Fibroblast of peridontal ligament (primary cell): ENCODE results near the gene KCNK1.
A peak's percentile ranks its signal among the peaks of the same experiment; 100 is the strongest.

ENCODE experiments used
- DNase-seq: peaks from one replicate; pipeline ENCODE4 v3.0.0-alpha.2; 2010; ENCODE audit errors: extremely low read depth

KCNK1 gene

DNA sequence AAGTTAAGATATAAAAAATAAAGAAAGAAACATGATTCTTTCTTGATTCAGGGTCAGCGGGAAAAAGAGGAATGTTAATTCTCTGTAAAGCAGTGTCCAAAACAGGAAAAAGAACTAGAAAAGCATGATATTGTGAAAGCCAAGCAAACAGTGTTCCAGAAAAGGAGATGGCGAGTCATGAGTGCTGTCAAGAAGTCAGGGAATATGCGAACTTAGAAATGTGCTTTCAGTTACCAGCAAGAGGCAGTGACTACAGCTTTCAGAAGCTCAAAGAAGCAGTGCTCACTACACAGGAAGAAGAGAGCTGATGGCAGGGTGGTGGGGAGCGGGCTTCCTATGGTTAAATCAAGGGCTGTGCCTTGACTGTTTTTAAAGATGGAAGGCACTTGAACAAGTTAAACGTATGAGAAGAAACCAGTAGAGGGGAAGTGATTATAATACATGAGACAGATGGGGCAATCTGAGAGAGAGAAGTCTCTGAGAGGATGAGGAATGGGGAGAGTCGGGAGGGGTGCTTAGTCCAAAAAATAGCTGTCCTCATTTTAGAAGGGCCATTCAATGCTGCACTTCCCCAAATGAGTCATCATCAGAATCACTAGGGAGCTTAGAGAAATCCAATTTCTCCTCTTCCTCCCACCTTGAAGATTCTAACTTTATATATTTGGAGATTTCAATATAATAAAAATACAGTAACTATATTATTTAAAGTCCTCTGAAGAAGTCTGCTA is 90.4 kb downstream of the KCNK1 start:
- DNase-seq, result no peak

- no peak for DNase-seq
Observed at GRCh38 chr1:233704898-233705723, 91.2 kb downstream of the KCNK1 start.

DNA sequence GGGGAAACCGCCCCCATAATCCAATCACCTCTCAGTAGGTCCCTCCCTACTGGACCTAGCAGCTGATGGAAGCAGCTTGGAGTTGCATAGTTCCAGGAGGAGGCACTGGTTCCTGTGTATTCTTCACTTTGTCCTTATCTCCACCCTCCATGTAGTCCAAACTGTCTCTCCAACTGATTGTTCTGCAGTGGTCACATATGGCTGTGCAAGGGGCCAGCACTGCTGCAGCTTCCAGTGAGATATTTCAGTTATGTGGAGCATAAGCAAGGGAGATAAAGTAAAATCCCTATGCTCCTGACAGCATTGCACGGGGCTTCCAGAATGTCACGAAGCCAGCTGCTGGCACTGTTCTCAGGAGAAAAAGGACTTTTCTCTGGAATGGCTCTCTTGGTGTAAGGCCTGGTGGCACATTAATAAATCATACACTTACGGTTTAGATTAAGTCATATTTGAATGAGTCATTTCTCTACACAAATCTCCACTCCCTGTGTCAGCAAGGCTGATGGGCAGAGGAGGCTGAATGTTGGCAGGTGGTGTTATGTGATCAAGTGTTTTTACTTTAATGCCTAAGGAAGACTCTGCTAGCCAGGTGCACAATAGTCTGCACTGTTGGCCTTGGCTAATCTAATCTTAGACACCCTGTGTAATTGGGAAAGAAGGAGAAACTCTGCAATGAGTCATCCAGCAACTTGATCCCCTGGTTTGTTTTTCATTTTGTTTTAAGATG is 93.4 kb downstream of the KCNK1 start:
- DNase-seq, result peak; percentile 2

DNA sequence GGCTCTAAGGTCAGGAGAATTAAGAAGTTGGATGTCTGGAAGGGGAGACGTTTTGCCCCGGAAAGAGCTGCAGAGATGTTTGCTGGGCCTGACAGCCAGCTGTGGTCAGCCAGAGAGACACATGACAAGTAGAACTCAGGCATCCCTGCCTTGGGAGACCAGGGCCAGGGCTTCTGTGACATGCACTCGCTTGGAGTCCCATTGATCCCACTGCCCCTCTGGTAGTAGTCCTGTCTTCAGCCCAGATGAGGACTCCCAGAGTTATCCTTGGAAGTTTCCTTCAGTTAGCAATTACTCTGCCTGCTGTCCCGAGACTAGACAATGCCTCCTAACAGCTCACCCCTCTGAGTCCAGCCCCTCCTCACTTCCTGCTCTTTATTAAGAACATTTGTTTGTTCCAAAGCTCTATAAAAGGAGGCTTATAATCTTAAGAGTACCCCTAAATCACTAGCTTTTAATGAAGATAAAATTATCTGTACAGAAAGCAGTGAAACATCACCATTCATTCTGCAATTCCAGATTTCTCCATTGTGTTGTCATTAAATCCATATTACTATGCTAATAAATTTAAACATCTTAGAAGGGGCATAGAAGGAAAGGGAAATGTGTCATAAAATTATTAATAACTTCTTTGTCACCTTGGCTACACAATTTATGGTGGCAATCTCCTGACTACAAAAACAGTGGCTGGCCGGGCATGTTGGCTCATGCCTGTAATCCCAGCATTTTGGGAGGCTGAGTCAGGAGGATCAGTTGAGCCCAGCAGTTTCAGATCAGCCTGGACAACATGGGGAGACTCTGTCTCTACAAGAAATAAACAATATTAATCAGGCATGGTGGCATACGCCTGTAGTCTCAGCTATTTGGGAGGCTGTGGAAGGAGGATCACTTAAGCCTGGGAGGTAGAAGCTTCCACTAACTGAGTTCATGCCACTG is 94.2 kb downstream of the KCNK1 start:
- DNase-seq, result no peak

GRCh38 chr1:233710031-233710430 is 96.1 kb downstream of the KCNK1 start:
- no peak for DNase-seq

DNA sequence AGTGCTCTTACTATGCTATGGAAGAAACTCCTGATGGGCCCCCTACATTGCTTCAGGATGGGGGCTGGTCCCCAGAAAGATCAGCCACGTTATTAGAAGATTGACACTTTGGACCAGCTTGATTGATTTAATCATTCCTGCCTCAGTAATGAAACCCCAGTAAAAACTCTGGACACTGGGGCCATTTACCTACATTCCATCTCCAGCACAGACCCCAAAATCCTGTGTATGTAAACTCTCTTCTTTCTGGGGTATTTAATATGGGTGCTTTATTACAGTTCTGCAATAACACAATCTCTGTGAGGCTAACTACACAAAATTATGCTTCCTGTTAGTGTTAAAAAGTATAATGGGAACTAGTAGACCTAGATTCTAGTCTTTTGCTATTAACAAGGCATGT is 96.6 kb downstream of the KCNK1 start:
- no peak for DNase-seq

DNA sequence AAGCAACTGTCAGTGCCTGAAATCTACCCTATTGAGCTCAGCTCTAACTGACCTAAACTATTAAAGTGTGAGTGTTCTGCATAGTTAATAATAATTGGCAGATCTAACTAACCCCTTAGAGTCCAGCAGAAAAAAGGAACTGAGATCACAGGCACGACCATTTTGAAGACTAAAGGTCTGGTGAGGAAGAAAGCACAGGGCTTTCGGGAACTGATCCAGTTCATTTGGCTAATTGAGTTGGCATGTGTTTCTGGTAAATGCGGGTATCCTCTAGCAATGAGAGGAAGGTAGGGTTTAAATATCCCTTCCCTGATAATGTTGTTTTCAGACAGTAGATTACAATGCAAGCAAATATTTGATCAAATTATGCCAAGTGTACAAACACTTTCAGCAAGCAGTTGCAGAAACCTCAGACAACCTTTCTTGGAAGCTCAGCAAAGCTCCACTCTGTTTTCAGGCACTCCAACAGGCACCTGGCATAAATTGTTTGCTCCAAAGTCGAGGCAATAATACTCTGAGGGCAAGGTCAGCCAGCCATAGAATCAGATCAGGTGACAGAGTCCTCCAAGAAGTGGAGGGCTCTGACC is 100.8 kb downstream of the KCNK1 start:
- no peak for DNase-seq

DNA sequence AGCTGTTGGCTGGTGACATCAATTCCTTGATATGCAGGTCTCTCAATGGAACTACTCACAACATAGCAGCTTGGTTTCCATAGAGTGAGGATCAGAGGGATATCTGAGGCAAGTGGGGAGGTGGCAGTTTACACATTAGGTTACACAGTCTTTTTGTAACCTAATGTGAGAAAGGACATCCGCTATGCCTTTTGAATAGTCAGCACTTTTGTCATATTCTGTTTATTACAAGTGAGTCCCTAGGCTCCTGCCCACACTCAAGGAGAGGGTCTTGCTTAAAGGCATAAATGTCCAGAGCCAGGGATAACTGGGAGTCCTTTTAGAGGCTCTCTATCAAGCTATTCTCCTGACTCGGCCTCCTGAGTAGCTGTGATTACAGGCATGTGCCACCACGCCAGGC is 104.2 kb downstream of the KCNK1 start:
- no peak for DNase-seq

- DNase-seq, result no peak
Observed at GRCh38 chr1:233719655-233720341, 105.9 kb downstream of the KCNK1 start.

- no peak for DNase-seq
Observed at GRCh38 chr1:233721004-233721595, 107.2 kb downstream of the KCNK1 start.
